K562 (cell line): Measurements from ENCODE around the gene KLHL22. TPM values are rescaled to one million over a fixed set of nuclear protein-coding genes. Genes with fewer than 3 reads are reported as not detected.
A peak's percentile ranks its signal among the peaks of the same experiment; 100 is the strongest.

Experiments
- CREB3 ChIP-seq: fragments of 450-650 bp; conservative IDR thresholded peaks from 2 replicates; pipeline ENCODE4 v1.6.1; 2016; ENCODE audit warnings: missing genetic modification characterization, low read depth, mild to moderate bottlenecking, missing compliant biosample characterization, moderate library complexity
- CTBP1 ChIP-seq: fragments of 450-650 bp; IDR thresholded peaks from 2 replicates; pipeline ENCODE4 v1.6.1; 2016; ENCODE audit warnings: borderline replicate concordance
- HMG20A ChIP-seq: fragments of 450-650 bp; formaldehyde crosslinking; conservative IDR thresholded peaks from 2 replicates; pipeline ENCODE4 v1.4.0; 2020; ENCODE audit warnings: mild to moderate bottlenecking, mixed read lengths
- HNRNPUL1 ChIP-seq: fragments of 200-400 bp; formaldehyde crosslinking; IDR thresholded peaks from 2 replicates; pipeline ENCODE4 v1.6.1; 2017; ENCODE audit warnings: low read length
- IFI16 ChIP-seq: fragments of 250-450 bp; sonication (Bioruptor Pico); IDR thresholded peaks from 2 replicates; pipeline ENCODE4 v2.1.2; 2022; ENCODE audit warnings: mild to moderate bottlenecking, inconsistent platforms
- KAT2B ChIP-seq: IDR thresholded peaks from one replicate; pipeline ENCODE4 v1.6.1; 2012; ENCODE audit warnings: low read depth, mild to moderate bottlenecking, control low read depth, inconsistent platforms, low read length, moderate library complexity
- MAZ ChIP-seq, 2 experiments: fragments of 450-650 bp in 1 of 2; sonication (generic) in 1 of 2; formaldehyde crosslinking; IDR thresholded peaks in 1 of 2; conservative IDR thresholded peaks in 1 of 2; 2 replicates each; pipeline versions ENCODE4 v1.4.0 to v1.5.0; 2020; ENCODE audit warnings: mild to moderate bottlenecking in 1 of 2, missing genetic modification reagents in 1 of 2
- NFIC ChIP-seq: fragments of 450-650 bp; IDR thresholded peaks from 2 replicates; pipeline ENCODE4 v1.6.1; 2017; ENCODE audit warnings: mild to moderate bottlenecking, inconsistent platforms
- PTTG1 ChIP-seq: fragments of 450-650 bp; IDR thresholded peaks from 2 replicates; pipeline ENCODE4 v1.6.1; 2016; ENCODE audit warnings: low read depth, mild to moderate bottlenecking, missing genetic modification characterization, missing compliant biosample characterization
- PURB ChIP-seq: sonication (generic); formaldehyde crosslinking; IDR thresholded peaks from 2 replicates; pipeline ENCODE4 v1.9.0; 2021; ENCODE audit warnings: low read depth, mild to moderate bottlenecking, missing genetic modification reagents
- RBM25 ChIP-seq: fragments of 200-400 bp; formaldehyde crosslinking; IDR thresholded peaks from 2 replicates; pipeline ENCODE4 v1.6.1; 2018; ENCODE audit warnings: low read length, low read depth, moderate library complexity; ENCODE audit not compliant: severe bottlenecking
- ZBTB5 ChIP-seq: fragments of 450-650 bp; IDR thresholded peaks from 2 replicates; pipeline ENCODE4 v1.6.1; 2017; ENCODE audit warnings: antibody characterized with exemption
- ZNF124 ChIP-seq: sonication (generic); formaldehyde crosslinking; IDR thresholded peaks from 2 replicates; pipeline ENCODE4 v1.8.1; 2022; ENCODE audit warnings: missing genetic modification reagents
- ZNF449 ChIP-seq: fragments of 250-450 bp; sonication (Bioruptor Pico); IDR thresholded peaks from 2 replicates; pipeline ENCODE4 v1.8.0; 2022; ENCODE audit warnings: moderate library complexity, mild to moderate bottlenecking, inconsistent platforms
- polyA plus RNA-seq, 8 experiments: library from polyadenylated mRNA; depleted of rRNA in 4 of 8; stranded (reverse) in 5 of 8; unstranded in 3 of 8; fragments of >200 nt; fragmentation: Nextera tagmentation in 2 of 8; fragmentation: Illumina TruSeq in 1 of 8; extraction: Ambion mirVana in 2 of 8; extraction: Trizol in 1 of 8; gene quantifications; 2 replicates each; pipeline versions ENCODE4 v1.2.1 to v1.2.3, GENCODE V29; 2011 to 2014; ENCODE audit warnings: inconsistent platforms in 1 of 8, missing spikeins in 1 of 8
- total RNA-seq, 7 experiments: library from RNA; depleted of rRNA in 6 of 7; stranded (reverse); fragments of >200 nt in 6 of 7; fragmentation: Illumina TruSeq in 2 of 7; extraction: Trizol in 2 of 7; gene quantifications; 2 replicates each; pipeline versions ENCODE4 v1.2.1 to v1.2.3, GENCODE V29; 2011 to 2021; ENCODE audit warnings: low replicate concordance in 1 of 7
- TF ChIP-seq, protein P1 (sequence below): fragments of 200-800 bp; sonication (Bioruptor generic); IDR thresholded peaks from 2 replicates; pipeline ENCODE4 v1.6.1; 2017; ENCODE audit warnings: missing genetic modification characterization, missing compliant biosample characterization
- TF ChIP-seq, protein P2 (sequence below): sonication (generic); formaldehyde crosslinking; IDR thresholded peaks from 2 replicates; pipeline ENCODE4 v1.8.0; 2023; ENCODE audit warnings: mild to moderate bottlenecking, missing genetic modification reagents
- TF ChIP-seq, protein P3 (sequence below): fragments of 450-650 bp; conservative IDR thresholded peaks from 2 replicates; pipeline ENCODE4 v1.6.1; 2016; ENCODE audit warnings: missing genetic modification characterization, low read depth, mild to moderate bottlenecking, control low read depth, missing compliant biosample characterization

The KLHL22 gene
- total and polyA plus RNA-seq, 9 of the 15 experiments (the other 6 are each of a cell fraction or from before 2014, with no cell fraction given), result 1.3 to 25.6 (median 15.2) TPM

DNA sequence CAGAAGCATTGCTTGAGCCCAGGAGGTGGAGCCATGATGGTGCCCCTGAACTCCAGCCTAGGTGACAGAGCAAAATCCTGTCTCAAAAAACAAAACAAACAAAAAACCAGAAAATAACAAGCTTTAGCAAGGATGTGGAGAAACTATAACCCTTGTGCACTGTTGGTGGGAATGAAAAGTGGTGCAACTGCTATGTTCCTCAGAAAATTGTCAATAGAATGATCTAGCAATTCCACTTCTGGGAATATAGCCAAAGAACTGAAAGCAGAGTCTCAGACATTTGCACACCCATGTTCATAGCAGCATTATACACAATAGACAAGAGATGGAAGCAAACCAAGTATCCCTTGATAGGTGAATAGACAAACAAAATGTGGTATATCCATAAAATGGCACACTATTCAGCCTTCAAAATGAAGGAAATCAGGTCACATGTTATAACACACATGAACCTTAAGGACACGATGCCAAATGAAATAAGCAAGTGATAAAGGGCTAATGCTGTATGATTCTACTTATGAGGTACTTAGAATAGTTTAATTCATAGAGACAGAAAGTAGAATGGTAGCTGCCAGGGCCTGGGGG, 15.9 kb downstream of the KLHL22 start (continued):
- TF ChIP-seq RBM25 (peak; percentile 39), KAT2B (no peak), PTTG1 (tag) (no peak), CREB3 (tag) (no peak), IFI16 (CRISPR knock-in tag) (no peak), HNRNPUL1 (no peak), PURB (no peak), ZNF449 (CRISPR knock-in tag) (no peak), ZBTB5 (no peak), MAZ (CRISPR knock-in tag; conservative IDR thresholded peaks at IDR 0.05 in 1 of 2, IDR thresholded peaks at IDR 0.05 in 1 of 2) (no peak), CTBP1 (no peak), HMG20A (no peak), NFIC (peak; percentile 55; the same call in 1 of the 2 replicates), ZNF124 (CRISPR knock-in tag) (no peak)
- TF ChIP-seq, protein P1, sequence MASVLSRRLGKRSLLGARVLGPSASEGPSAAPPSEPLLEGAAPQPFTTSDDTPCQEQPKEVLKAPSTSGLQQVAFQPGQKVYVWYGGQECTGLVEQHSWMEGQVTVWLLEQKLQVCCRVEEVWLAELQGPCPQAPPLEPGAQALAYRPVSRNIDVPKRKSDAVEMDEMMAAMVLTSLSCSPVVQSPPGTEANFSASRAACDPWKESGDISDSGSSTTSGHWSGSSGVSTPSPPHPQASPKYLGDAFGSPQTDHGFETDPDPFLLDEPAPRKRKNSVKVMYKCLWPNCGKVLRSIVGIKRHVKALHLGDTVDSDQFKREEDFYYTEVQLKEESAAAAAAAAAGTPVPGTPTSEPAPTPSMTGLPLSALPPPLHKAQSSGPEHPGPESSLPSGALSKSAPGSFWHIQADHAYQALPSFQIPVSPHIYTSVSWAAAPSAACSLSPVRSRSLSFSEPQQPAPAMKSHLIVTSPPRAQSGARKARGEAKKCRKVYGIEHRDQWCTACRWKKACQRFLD (CRISPR knock-in tag), result no peak
- TF ChIP-seq, protein P2, sequence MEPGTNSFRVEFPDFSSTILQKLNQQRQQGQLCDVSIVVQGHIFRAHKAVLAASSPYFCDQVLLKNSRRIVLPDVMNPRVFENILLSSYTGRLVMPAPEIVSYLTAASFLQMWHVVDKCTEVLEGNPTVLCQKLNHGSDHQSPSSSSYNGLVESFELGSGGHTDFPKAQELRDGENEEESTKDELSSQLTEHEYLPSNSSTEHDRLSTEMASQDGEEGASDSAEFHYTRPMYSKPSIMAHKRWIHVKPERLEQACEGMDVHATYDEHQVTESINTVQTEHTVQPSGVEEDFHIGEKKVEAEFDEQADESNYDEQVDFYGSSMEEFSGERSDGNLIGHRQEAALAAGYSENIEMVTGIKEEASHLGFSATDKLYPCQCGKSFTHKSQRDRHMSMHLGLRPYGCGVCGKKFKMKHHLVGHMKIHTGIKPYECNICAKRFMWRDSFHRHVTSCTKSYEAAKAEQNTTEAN (CRISPR knock-in tag), result no peak
- TF ChIP-seq, protein P3, sequence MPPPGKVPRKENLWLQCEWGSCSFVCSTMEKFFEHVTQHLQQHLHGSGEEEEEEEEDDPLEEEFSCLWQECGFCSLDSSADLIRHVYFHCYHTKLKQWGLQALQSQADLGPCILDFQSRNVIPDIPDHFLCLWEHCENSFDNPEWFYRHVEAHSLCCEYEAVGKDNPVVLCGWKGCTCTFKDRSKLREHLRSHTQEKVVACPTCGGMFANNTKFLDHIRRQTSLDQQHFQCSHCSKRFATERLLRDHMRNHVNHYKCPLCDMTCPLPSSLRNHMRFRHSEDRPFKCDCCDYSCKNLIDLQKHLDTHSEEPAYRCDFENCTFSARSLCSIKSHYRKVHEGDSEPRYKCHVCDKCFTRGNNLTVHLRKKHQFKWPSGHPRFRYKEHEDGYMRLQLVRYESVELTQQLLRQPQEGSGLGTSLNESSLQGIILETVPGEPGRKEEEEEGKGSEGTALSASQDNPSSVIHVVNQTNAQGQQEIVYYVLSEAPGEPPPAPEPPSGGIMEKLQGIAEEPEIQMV, result peak; percentile 59; the same call in 1 of the 2 replicates
